ENCODE data around the gene HSFX4.
"Not testable (repeated sequence)": the region's sequence is repeated elsewhere in the genome, so short reads cannot be mapped to it uniquely, and the experiment has no call there.

DNA sequence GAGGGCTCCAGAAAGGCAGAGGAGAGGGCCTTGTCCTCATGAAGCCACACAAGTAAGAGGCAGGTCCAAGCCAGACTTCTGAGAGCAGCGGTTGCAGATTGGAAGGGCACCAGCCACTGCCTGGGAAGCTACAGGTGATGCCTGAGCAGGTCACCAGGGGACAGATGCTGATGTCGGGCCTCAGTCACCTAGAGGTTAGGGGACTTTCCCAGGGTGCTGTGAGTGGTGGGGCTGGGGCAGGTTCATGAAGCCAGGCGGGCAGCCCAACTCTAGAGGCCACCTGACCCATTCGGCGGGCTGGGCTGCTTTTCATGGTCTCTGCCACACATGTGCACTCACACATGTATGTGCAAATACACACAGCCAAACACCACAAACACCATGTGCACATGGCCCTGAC is 3.6 kb downstream of the HSFX4 start:
- TF ChIP-seq, protein P1, sequence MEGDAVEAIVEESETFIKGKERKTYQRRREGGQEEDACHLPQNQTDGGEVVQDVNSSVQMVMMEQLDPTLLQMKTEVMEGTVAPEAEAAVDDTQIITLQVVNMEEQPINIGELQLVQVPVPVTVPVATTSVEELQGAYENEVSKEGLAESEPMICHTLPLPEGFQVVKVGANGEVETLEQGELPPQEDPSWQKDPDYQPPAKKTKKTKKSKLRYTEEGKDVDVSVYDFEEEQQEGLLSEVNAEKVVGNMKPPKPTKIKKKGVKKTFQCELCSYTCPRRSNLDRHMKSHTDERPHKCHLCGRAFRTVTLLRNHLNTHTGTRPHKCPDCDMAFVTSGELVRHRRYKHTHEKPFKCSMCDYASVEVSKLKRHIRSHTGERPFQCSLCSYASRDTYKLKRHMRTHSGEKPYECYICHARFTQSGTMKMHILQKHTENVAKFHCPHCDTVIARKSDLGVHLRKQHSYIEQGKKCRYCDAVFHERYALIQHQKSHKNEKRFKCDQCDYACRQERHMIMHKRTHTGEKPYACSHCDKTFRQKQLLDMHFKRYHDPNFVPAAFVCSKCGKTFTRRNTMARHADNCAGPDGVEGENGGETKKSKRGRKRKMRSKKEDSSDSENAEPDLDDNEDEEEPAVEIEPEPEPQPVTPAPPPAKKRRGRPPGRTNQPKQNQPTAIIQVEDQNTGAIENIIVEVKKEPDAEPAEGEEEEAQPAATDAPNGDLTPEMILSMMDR (IDR thresholded peaks at IDR 0.05; ENCODE audit: borderline replicate concordance, extremely low read depth, low read length, poor library complexity, severe bottlenecking) = not testable (repeated sequence)
- TF ChIP-seq EZH2 (IDR thresholded peaks at IDR 0.05; ENCODE audit: borderline replicate concordance, low read depth, low read length, severe bottlenecking) = not testable (repeated sequence)

All from DND-41 (cell line).